Measurements from ENCODE around the gene PIK3R1.

Gene PIK3R1

DNA sequence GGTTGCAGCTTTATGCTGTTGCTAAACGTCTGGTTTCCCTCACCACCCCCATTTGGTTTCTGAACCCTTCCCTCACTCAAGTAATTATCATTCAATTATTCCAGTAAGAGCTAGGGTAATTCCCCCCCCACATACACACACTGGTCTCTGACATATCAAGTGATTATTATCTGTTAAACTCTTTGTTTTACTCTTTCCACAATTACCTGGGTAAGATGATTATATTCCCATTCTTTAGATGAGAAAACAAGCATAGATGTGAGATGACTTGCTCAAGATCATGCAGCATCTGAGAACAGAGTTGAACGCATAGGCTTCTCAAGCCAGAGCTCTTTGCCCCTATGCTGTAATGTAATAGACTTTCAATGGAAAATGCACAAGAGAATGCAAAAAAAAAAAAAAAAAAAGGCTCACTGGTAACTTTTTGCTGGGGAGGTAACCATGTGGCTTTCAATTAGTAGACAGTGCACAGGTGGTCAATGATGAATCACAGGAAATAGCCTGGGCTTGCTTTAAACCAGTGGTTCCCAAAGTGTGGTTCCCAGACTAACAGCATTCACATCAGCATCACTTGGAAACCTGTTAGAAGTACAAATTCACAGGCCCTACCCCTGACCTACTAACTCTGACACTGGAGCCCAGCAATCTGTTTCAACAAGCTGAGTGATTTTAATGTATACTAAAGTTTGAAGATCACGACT, 87.6 kb downstream of the PIK3R1 start:
- no peak for DNase-seq

DNA sequence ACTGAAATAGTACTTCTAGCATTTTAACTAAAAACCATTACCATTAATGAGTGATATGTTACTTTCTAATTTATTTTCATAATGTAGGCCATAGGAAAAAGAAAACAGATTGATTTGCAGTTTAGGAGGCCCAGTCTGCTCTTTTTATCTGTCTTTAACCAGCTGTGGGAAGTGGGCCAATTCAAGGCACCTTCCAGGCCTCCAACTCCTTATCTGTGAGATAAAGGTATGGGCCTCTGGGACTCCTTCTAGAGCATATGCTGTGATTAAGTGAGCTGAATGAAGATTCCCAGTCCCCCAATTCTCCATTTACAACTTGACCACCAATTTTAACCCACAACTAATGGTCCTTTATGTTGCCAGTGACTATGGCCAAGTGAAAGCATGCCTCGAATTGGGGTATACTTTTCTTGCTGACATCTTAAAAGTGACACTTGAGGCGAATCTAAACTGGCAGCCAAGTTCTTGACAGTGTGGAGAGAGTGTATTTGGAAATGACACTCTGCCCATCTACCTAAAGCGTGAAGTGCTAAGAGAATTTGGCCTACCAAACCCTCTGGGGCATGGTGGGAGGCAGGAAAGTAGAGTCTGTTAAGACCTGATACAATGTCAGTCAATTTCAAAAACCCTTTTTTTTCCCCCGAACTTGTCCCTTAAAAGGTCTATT, 88.3 kb downstream of the PIK3R1 start:
- DNase-seq = no peak

GRCh38 chr5:68304421-68305052, 89.0 kb downstream of the PIK3R1 start:
- no peak for DNase-seq

- no peak for DNase-seq
These were observed 89.8 kb downstream of the PIK3R1 start for GRCh38 chr5:68305223-68305870.

DNA sequence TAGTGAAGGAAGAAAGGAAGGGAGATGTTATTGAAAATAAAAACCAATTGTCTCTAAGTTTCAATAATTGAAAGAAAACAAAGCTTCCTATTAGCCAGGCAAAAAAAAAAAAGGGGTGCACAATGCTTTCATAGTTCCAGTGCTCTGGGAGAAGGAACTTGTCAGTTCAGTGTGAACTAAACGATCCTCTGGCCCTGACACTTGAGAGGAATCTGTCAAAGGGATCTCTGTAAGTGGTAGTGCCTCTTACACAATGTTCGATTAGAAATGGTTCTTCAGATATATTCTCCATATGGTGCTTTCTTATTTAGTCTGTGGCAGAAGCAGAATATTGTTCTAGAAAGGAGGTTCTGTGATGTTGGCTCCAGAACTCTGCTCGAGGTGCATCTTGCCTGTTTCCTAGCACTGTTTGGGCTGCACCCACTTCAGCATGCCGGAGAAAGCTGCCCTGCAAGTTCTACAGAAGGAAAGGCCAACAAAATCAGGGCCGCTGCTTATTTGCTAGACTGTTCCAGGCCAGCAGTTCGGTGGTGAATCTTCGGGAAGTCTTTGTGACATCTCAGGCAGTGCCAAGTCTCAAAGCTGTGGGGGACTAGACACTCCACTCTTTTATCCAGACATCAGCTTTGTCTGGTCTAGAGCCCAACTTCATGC, 90.9 kb downstream of the PIK3R1 start:
- no peak for DNase-seq

DNA sequence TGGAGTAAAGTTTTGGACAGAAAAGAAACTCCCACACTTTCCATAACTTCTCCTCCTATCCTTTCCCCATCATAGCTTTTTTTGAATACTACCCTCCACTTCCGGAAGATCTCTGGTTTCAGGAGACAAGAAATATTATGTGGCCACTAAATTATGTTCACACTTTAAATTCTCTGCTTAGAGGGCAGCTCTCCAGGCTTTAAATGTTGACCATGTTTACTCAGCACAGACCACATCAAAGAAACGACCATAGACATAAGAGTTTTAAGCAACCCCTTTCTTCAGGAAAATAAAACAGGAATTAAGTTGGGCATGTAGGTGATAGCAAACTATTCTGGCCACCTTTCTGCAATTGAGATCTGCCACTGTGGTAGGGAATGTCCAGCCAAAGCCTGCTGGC, 97.8 kb downstream of the PIK3R1 start:
- DNase-seq = no peak

- DNase-seq = no peak
These were observed 98.9 kb downstream of the PIK3R1 start for GRCh38 chr5:68314465-68314864.

DNA sequence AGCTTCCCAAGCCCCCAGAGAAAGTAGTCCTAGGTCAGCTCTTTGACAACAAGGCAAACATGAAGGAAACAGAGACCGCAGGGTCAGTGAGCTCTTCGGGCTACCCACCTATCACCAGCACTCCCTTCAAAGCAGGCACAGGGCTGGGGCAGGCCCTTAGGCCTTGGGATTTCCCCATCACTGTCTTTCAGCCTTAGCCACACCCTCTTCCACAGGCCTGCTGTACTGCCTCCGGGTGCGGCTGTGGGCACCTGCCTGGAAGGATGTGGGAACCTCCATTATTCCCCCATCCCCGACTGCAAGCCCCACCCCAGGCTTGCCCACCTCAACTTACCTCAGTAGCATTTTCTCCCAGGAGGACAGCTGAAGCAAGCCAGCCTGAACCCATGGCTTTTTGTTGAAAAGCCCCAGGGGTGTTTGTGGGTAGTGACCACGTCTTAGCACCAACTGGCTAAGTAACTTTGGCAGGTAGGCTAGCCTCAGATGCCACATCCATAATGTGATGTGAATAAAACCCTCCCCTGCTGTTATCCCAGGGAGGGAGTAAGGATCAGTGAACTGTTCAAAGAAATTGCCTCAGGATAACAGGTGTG, 100.2 kb downstream of the PIK3R1 start:
- DNase-seq = peak; percentile 35 to 46

DNA sequence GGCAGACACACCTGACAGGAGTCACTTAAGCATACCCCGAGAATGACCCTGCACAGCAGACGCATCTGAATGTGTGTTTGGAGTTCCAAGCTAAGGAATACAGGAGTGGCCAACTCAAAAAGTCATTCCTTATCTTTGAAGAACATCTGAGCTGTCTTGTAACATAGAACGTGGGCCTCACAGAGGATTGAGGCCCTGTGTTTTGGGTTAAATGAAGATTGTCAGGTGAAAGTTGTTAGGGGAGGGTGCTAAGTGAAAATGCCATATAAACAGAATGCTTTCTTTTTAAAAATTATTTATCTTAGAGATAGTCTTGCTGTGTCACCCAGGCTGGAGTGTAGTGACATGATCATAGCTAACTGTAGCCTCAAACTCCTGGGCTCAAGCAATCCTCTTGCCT, 100.9 kb downstream of the PIK3R1 start:
- no peak for DNase-seq

DNA sequence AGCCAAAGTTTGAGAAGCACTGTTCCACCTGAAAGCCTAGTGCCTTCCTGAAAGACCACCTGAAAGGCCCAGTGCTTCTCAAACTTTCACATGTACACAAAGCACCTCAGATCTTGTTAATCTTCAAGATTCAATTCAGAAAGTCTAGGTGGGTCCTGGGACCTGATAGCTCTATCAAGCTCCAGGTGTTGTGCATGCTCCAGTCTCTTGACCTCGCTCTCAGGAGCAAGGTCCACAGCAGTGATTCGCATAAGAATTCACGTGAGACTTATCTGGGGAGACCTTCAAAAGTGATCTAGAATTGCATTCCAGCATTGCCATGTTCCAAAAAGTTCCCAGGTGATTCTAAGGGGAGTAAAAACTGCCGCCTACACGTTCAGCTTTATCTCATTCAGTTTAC, 102.1 kb downstream of the PIK3R1 start:
- DNase-seq = no peak

GRCh38 chr5:68318955-68319705, 103.6 kb downstream of the PIK3R1 start:
- no peak for DNase-seq

DNA sequence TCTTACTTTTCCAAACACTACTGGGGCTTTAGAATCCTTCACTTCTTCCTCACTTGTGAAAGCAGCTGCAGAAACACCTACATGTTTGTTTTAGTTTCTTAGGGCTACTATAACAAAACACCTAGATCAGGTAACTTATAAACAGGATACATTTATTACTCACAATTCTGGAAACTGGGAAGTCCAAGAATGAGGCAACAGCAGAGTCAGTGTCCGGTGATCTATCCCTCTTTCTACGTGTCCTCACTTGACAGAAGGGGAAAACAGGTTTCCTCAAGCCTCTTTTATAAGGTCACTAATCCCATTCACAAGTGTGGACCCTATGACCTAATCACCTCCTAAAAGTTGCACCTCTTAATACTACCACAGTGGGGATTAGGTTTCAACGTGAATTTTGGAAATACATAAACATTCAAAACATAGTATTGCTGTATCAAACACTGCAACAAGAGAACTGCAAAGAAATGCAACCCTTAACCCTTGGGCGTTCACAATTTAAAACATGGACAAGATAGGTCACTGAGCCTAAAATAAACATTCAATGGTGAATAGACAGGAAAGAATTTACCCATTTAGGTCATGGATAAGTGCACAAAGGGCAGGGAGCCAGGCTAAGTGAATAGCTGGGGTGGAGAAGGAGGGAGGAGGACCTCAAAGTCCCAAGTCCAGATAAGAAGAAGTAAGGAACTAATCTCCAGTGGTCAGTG, 104.3 kb downstream of the PIK3R1 start:
- no peak for DNase-seq

DNA sequence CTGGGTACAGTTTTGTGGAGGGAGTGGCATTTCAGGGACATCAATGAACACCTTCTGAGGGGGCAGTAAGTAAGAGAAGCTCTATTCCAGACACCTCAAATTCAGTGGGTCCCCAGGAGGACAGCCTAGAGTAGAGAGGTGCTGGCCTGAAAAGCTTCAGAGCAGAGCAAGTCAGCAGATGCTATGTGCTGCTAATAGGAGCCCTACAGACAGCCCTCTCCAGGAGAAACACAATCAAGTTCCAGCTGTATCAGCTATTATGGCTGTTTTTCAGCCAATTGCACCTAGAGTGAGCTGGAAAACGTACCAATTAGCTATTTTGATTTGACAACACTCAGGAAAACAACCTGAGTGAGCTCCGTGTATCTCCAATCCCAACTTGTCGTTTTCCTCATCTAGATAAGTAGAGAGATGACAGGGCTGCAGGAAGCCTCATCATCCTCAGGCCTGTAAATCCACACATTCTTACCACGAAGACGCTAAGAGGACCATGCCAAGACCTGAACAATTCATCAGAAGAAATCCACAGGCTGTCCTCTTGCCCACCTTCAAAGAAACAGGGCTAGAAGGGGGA, 104.9 kb downstream of the PIK3R1 start:
- no peak for DNase-seq

DNA sequence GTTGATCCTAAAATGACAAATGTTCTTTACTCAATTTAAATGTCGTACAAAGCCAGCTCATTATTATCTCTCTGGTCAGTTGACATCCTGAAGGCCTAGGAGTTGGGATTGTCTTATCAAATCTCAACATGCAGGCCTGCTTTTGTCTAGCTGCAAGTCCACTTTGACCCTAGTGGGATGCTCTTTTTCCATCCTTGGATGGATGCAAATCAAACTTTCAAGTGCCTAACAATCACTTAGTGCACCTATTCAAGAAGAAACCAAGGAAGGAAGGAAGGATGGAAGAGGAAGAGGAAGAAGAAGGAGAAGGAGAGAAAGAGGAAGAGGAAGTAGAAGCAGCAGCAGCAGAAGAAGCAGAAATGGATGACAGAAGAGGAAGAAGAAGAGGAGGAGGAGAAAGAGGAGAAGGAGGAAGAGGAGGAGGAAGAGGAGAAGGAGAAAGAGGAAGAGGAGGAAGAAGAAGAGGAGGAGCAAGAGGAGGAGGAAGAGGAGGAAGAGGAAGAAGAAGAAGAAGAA, 109.6 kb downstream of the PIK3R1 start:
- no peak for DNase-seq

DNA sequence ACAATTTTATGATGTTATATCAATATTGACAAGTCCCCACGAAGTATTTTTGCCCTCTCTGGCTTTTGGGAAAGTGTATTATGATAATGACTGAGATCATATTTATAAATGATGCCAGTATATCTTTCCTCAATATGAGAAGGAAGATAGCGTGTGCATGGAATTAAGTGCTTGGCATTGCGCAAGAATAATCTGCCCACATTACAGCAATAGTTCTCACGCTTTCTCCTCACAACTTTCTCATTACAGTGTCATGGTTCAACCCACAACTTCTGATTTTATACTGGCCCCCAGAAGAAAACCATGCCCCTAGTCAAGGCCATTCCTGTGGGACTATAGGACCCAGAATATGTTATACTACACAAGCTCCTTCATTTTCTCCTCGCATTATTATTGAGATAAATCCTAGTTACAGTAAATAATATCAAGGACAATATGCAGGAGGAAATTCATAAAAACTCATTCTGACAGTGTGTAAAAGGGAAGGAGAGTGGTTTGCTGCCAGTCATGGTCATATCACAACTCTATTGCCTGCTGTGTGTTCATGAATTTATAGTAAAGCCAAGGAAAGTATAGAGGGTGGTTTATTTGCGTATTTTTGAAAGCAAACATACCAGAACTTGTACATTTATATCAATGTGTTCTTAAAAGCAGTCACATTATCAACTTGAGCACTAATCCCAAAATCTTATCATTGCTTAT, 114.1 kb downstream of the PIK3R1 start:
- DNase-seq = no peak

GRCh38 chr5:68330574-68330973, 115.0 kb downstream of the PIK3R1 start:
- DNase-seq = no peak

DNA sequence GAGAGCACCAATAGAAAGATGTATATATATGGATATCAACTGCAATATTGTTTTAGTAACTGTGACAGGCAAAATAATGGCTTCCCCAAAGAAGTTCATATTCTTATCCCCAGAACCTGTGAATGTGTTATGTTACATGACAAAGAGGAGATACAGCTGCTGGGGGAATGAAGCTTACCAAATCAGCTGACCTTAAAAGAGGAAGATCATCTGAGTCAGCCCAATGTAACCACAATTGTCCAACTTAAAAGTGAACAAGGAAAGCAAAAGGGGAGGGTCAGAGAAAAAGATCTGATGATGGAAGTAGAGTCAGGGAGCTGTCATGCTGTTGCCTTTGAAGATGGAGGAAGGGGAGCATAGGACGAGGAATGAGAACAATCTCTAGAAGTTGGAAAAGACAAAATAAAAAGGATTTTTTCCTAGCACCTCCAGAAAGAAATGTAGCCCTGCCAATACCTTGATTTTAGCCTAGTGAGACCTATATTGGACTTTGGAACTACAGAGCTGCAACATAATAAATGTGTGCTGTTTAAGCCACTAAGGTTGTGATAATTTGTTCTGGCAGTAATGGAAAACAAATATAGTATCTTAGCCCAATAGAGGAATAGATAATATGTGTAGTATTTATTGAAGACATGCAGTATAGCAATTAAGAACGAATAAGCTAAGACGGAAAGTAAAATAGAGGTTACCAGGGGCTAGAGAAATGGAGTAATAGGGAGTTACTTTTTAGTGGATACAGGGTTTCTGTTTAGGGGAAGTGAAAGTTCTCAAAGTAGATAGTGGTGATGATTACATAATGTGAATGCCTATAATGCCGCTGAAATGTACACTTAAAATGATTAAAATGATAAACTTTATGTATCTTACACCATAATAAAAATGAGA, 115.9 kb downstream of the PIK3R1 start:
- no peak for DNase-seq

DNA sequence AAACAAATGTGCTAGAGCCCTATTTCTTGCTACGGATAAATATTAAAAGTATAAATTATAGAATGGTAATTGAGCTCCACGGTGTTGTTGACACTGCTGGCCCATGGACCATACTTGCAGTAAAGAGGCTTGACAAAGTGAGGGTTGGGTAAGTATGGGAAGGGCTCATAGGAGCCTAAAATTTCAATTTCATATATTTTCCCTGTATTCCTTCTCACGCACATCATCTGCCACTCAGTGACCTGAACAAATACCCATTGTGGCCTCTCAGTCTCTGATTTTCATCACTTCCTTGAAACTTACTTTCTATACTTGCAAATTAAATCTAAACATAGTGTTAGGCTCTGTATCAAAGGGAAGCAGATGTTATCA, 116.5 kb downstream of the PIK3R1 start:
- no peak for DNase-seq

DNA sequence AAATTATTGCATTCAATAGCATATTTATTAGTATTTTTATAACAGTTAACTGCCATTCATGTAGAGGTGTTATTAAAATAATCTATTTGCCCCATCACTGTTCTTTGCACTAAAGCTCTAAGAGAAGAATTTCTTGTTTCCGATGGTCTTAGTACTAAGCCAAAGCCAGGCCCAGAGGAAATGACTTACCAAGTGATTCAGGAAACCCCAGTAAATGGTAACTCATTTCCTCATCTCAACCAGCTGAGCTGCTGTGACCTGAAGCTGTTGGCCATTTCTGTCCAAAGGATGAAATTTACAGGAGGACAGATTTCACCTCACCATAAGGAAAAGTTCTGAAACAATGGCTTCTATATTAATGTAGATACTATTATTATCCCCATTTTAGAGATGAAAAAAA, 117.0 kb downstream of the PIK3R1 start:
- no peak for DNase-seq
